Stimulated activated CD8-positive, alpha-beta memory T cell treated with anti-CD3 and anti-CD28 coated beads, Interleukin-15, amount 100 ng/mL, for 1 hour (primary cell): ENCODE measurements around the gene GSTO1.
"Not testable (repeated sequence)": the region's sequence is repeated elsewhere in the genome, so short reads cannot be mapped to it uniquely, and the experiment has no call there.

ENCODE experiments used
- DNase-seq: peaks from one replicate; pipeline ENCODE4 v3.0.0-alpha.2; 2020; ENCODE audit warnings: low read depth

Gene GSTO1

GRCh38 chr10:104254493-104255310 lies at the start of gene GSTO1:
Gene GSTO1 (plus strand): TSS chr10:104254892. CDS start chr10:104254929, 37 bp downstream.
- no peak for DNase-seq

- no peak for DNase-seq
Measured at GRCh38 chr10:104208730-104209129, 46.0 kb upstream of the GSTO1 start.

- peak; percentile 17 for DNase-seq
Measured at GRCh38 chr10:104209575-104210198, 45.0 kb upstream of the GSTO1 start.

- DNase-seq = no peak
Measured at GRCh38 chr10:104216631-104217030, 38.1 kb upstream of the GSTO1 start.

- DNase-seq = no peak
Measured at GRCh38 chr10:104218751-104219150, 35.9 kb upstream of the GSTO1 start.

GRCh38 chr10:104220522-104220921 lies 34.2 kb upstream of the GSTO1 start:
- DNase-seq = no peak

- DNase-seq = no peak
Measured at GRCh38 chr10:104223304-104223703, 31.4 kb upstream of the GSTO1 start.

- no peak for DNase-seq
Measured at GRCh38 chr10:104230490-104230889, 24.2 kb upstream of the GSTO1 start.

GRCh38 chr10:104231784-104232612 lies 22.7 kb upstream of the GSTO1 start, which contains the start of gene CFAP43:
Gene CFAP43 (minus strand): TSS chr10:104232364. CDS start chr10:104232246, 118 bp downstream.
- DNase-seq = peak; percentile 100

- DNase-seq = no peak
Measured at GRCh38 chr10:104232613-104233102, 22.0 kb upstream of the GSTO1 start.

- no peak for DNase-seq
Measured at GRCh38 chr10:104233817-104234216, 20.9 kb upstream of the GSTO1 start.

- DNase-seq = no peak
Measured at GRCh38 chr10:104234934-104235333, 19.8 kb upstream of the GSTO1 start.

GRCh38 chr10:104235801-104236200 lies 18.9 kb upstream of the GSTO1 start:
- DNase-seq = no peak

GRCh38 chr10:104240078-104240477 lies 14.6 kb upstream of the GSTO1 start:
- DNase-seq = no peak

- DNase-seq = no peak
Measured at GRCh38 chr10:104242545-104242944, 12.1 kb upstream of the GSTO1 start.

GRCh38 chr10:104243009-104243408 lies 11.7 kb upstream of the GSTO1 start:
- DNase-seq = not testable (repeated sequence)

- DNase-seq = no peak
Measured at GRCh38 chr10:104243512-104243911, 11.2 kb upstream of the GSTO1 start.

GRCh38 chr10:104245066-104245632 lies 9.5 kb upstream of the GSTO1 start:
- no peak for DNase-seq

- DNase-seq = no peak
Measured at GRCh38 chr10:104246976-104247375, 7.7 kb upstream of the GSTO1 start.

- DNase-seq = no peak
Measured at GRCh38 chr10:104247513-104248146, 7.1 kb upstream of the GSTO1 start.

- DNase-seq = not testable (repeated sequence)
Measured at GRCh38 chr10:104248931-104249330, 5.8 kb upstream of the GSTO1 start.
